H9 (cell line): Measurements from ENCODE around the gene UBR7. TPM values are rescaled to one million over a fixed set of nuclear protein-coding genes. Genes with fewer than 3 reads are reported as not detected.

Experiments
- DNase-seq: peaks from one replicate; pipeline ENCODE4 v3.0.0-alpha.2; 2017
- H2AFZ ChIP-seq: one replicate; pipeline ENCODE4 v1.6.1; 2013; ENCODE audit warnings: mild to moderate bottlenecking, low read length, control low read depth, moderate library complexity
- H2AK5ac ChIP-seq: 2 replicates; pipeline ENCODE4 v1.6.1; 2013; ENCODE audit warnings: low read length, control low read depth, mixed read lengths; ENCODE audit not compliant: insufficient read length
- H2BK120ac ChIP-seq: one replicate; pipeline ENCODE4 v1.6.1; 2013; ENCODE audit warnings: low read depth, mild to moderate bottlenecking, low read length, control low read depth, inconsistent platforms; ENCODE audit not compliant: poor library complexity, severe bottlenecking
- H2BK12ac ChIP-seq: 2 replicates; pipeline ENCODE4 v1.6.1; 2013; ENCODE audit warnings: low read length, control low read depth, mixed read lengths, low read depth; ENCODE audit not compliant: insufficient read length
- H2BK15ac ChIP-seq: 2 replicates; pipeline ENCODE4 v1.6.1; 2013; ENCODE audit warnings: low read depth, low read length, control low read depth
- H2BK20ac ChIP-seq: one replicate; pipeline ENCODE4 v1.6.1; 2013; ENCODE audit warnings: low read depth, mild to moderate bottlenecking, low read length, control low read depth, inconsistent platforms; ENCODE audit not compliant: poor library complexity, severe bottlenecking
- H2BK5ac ChIP-seq: 2 replicates; pipeline ENCODE4 v1.6.1; 2013; ENCODE audit warnings: low read length, control low read depth, mixed read lengths; ENCODE audit not compliant: insufficient read length
- H3K14ac ChIP-seq: 2 replicates; pipeline ENCODE4 v1.6.1; 2013; ENCODE audit warnings: low read length, control low read depth; ENCODE audit not compliant: insufficient read depth
- H3K18ac ChIP-seq: 2 replicates; pipeline ENCODE4 v1.6.1; 2013; ENCODE audit warnings: low read depth, mild to moderate bottlenecking, mixed read lengths, low read length, control low read depth; ENCODE audit not compliant: insufficient read length
- H3K23ac ChIP-seq: 2 replicates; pipeline ENCODE4 v1.6.1; 2013; ENCODE audit warnings: low read length, control low read depth, mixed read lengths, low read depth; ENCODE audit not compliant: insufficient read length
- H3K23me2 ChIP-seq: 2 replicates; pipeline ENCODE4 v1.6.1; 2013; ENCODE audit warnings: low read depth, mild to moderate bottlenecking, mixed read lengths, low read length, control low read depth; ENCODE audit not compliant: insufficient read length, poor library complexity, severe bottlenecking
- H3K27ac ChIP-seq: 2 replicates; pipeline ENCODE4 v1.5.1; 2013; ENCODE audit warnings: low read length, control low read depth, mixed read lengths, low read depth; ENCODE audit not compliant: insufficient read length
- H3K27me3 ChIP-seq: 2 replicates; pipeline ENCODE4 v1.6.1; 2013; ENCODE audit warnings: low read length, control low read depth, inconsistent platforms; ENCODE audit not compliant: insufficient read depth
- H3K4ac ChIP-seq: 2 replicates; pipeline ENCODE4 v1.6.1; 2013; ENCODE audit warnings: low read depth, mild to moderate bottlenecking, control low read depth, inconsistent platforms, low read length, moderate library complexity
- H3K4me1 ChIP-seq: 2 replicates; pipeline ENCODE4 v1.6.1; 2013; ENCODE audit warnings: low read length, control low read depth, inconsistent platforms; ENCODE audit not compliant: insufficient read depth
- H3K4me2 ChIP-seq: 2 replicates; pipeline ENCODE4 v1.6.1; 2013; ENCODE audit warnings: low read length, control low read depth, mixed read lengths; ENCODE audit not compliant: insufficient read length, insufficient read depth
- H3K56ac ChIP-seq: 2 replicates; pipeline ENCODE4 v1.6.1; 2013; ENCODE audit warnings: low read depth, mild to moderate bottlenecking, mixed read lengths, low read length, control low read depth; ENCODE audit not compliant: insufficient read length
- H3K79me1 ChIP-seq: 2 replicates; pipeline ENCODE4 v1.6.1; 2013; ENCODE audit warnings: low read depth, mild to moderate bottlenecking, moderate library complexity, low read length, control low read depth, inconsistent platforms; ENCODE audit not compliant: insufficient read depth, poor library complexity, severe bottlenecking
- H3K79me2 ChIP-seq: 2 replicates; pipeline ENCODE4 v1.6.1; 2013; ENCODE audit warnings: low read length, control low read depth, inconsistent platforms; ENCODE audit not compliant: insufficient read depth
- H3K9ac ChIP-seq: 2 replicates; pipeline ENCODE4 v1.6.1; 2013; ENCODE audit warnings: low read length, control low read depth, mixed read lengths; ENCODE audit not compliant: insufficient read length; ENCODE audit errors: extremely low read depth
- H3K9me3 ChIP-seq: one replicate; pipeline ENCODE4 v1.6.1; 2013; ENCODE audit warnings: low read depth, low read length, inconsistent platforms; ENCODE audit not compliant: control insufficient read depth
- H3T11ph ChIP-seq: one replicate; pipeline ENCODE4 v1.6.1; 2013; ENCODE audit warnings: mild to moderate bottlenecking, low read length, control low read depth, inconsistent platforms
- H4K20me1 ChIP-seq: one replicate; pipeline ENCODE4 v1.6.1; 2013; ENCODE audit not compliant: control insufficient read depth, insufficient read length, insufficient read depth
- H4K5ac ChIP-seq: 2 replicates; pipeline ENCODE4 v1.6.1; 2013; ENCODE audit warnings: low read depth, mild to moderate bottlenecking, mixed read lengths, low read length, control low read depth; ENCODE audit not compliant: insufficient read length
- H4K8ac ChIP-seq: replicated peaks from 2 replicates; pipeline ENCODE4 v1.6.1; 2013; ENCODE audit warnings: low read length, control low read depth, mixed read lengths, low read depth; ENCODE audit not compliant: insufficient read length
- H4K91ac ChIP-seq: 2 replicates; pipeline ENCODE4 v1.6.1; 2013; ENCODE audit warnings: low read depth, mild to moderate bottlenecking, moderate library complexity, mixed read lengths, low read length, control low read depth; ENCODE audit not compliant: insufficient read length
- H3K27ac Mint-ChIP-seq, 3 experiments: 2 replicates in 2 of 3; 3 replicates in 1 of 3; pipeline ENCODE4 v1.8.0; 2020 to 2021; ENCODE audit warnings: mixed read lengths in 3 of 3, mild to moderate bottlenecking in 1 of 3, moderate library complexity in 1 of 3
- H3K27me3 Mint-ChIP-seq: 2 replicates; pipeline ENCODE4 v1.8.0; 2021; ENCODE audit warnings: low read depth, mild to moderate bottlenecking, moderate library complexity, mixed read lengths
- H3K36me3 Mint-ChIP-seq, 3 experiments: 2 replicates in 2 of 3; 3 replicates in 1 of 3; pipeline ENCODE4 v1.8.0; 2020 to 2021; ENCODE audit warnings: low read depth in 3 of 3, mixed read lengths in 3 of 3; ENCODE audit not compliant: insufficient read depth in 1 of 3
- H3K4me1 Mint-ChIP-seq, 2 experiments: 2 replicates each; pipeline ENCODE4 v1.8.0; 2020; ENCODE audit warnings: mixed read lengths in 2 of 2
- H3K4me3 Mint-ChIP-seq, 2 experiments: 2 replicates in 1 of 2; 3 replicates in 1 of 2; pipeline ENCODE4 v1.8.0; 2020 to 2021; ENCODE audit warnings: mild to moderate bottlenecking in 2 of 2, mixed read lengths in 2 of 2, moderate library complexity in 1 of 2
- H3K9me3 Mint-ChIP-seq, 2 experiments: 2 replicates in 1 of 2; 3 replicates in 1 of 2; pipeline ENCODE4 v1.8.0; 2020; ENCODE audit warnings: mild to moderate bottlenecking in 2 of 2, mixed read lengths in 2 of 2, moderate library complexity in 1 of 2
- CTCF ChIP-seq: fragments of 200-600 bp; sonication (generic); conservative IDR thresholded peaks from 3 replicates; pipeline ENCODE4 v1.8.0; 2021; ENCODE audit warnings: antibody characterized with exemption, mild to moderate bottlenecking
- WGBS: extraction: QIAGEN DNeasy Blood & Tissue Kit; methylation state at CpG from one replicate; pipeline ENCODE4 v1.1.7; 2013; ENCODE audit warnings: missing lambda C conversion rate, low lambda C conversion rate, mixed read lengths; ENCODE audit not compliant: insufficient read length; ENCODE audit errors: extremely low coverage; 5-methylcytosine and 5-hydroxymethylcytosine counted together
- total RNA-seq: library from RNA; stranded (reverse); gene quantifications from 2 replicates; pipeline ENCODE4 v1.2.1, GENCODE V29; 2021

The UBR7 gene
- total RNA-seq, 1 experiment from 2014 or later: 28.4 TPM

- no CpG with 5 or more reads among the region's 1 CpG for WGBS
- H2AK5ac ChIP-seq: no peak overlapping the region
- no peaks in the 10 kb centered on the region for H3K9me3 Mint-ChIP-seq
- no peaks in the 10 kb centered on the region for H3K27me3 ChIP-seq
- H3K27ac Mint-ChIP-seq: peak overlapping the region in 1 of 3 experiments; percentile 3; a peak in 1 of 7 replicates
- no peak overlapping the region for H2BK20ac ChIP-seq
- no peak overlapping the region for H3K9ac ChIP-seq
- H3K79me1 ChIP-seq: no peaks in the 10 kb centered on the region
- H3K9me3 ChIP-seq: no peaks in the 10 kb centered on the region
- H2AFZ ChIP-seq: no peak overlapping the region
- no peaks in the 10 kb centered on the region for H3K23me2 ChIP-seq
- H3T11ph ChIP-seq: no peak overlapping the region
- H4K20me1 ChIP-seq: no peaks in the 10 kb centered on the region
- H3K36me3 Mint-ChIP-seq: peaks cover 7 to 25% (median 14%) of the 10 kb centered on the region in 3 experiments; a peak in 6 of 7 replicates
- H4K91ac ChIP-seq: no peak overlapping the region
- H4K8ac ChIP-seq: no peak overlapping the region
- TF ChIP-seq CTCF: no peak
- no peak overlapping the region for H2BK12ac ChIP-seq
- no peak overlapping the region for H4K5ac ChIP-seq
- H3K4ac ChIP-seq: no peak overlapping the region
- no peak overlapping the region for H2BK120ac ChIP-seq
- no peak overlapping the region for H3K4me2 ChIP-seq
- no peak for DNase-seq
- H3K27me3 Mint-ChIP-seq: no peaks in the 10 kb centered on the region
- H3K14ac ChIP-seq: no peak overlapping the region
- peaks cover 0 to 7% of the 10 kb centered on the region in 2 experiments; a peak in 3 of 4 replicates for H3K4me1 Mint-ChIP-seq
- H3K56ac ChIP-seq: no peak overlapping the region
- H3K79me2 ChIP-seq: no peaks in the 10 kb centered on the region
- no peak overlapping the region for H3K18ac ChIP-seq
- no peak overlapping the region for H3K23ac ChIP-seq
- H3K4me3 Mint-ChIP-seq: no peak overlapping the region
- H2BK5ac ChIP-seq: no peak overlapping the region
- no peak overlapping the region for H2BK15ac ChIP-seq
- no peaks in the 10 kb centered on the region for H3K4me1 ChIP-seq
- no peak overlapping the region for H3K27ac ChIP-seq
These were observed 56.4 kb downstream of the UBR7 start for GRCh38 chr14:93263416-93263815.
